ENCODE results near the gene DOCK10.
A peak's percentile ranks its signal among the peaks of the same experiment; 100 is the strongest.
"Not testable (repeated sequence)": the region's sequence is repeated elsewhere in the genome, so short reads cannot be mapped to it uniquely, and the experiment has no call there.

The DOCK10 gene

GRCh38 chr2:224931956-224932355 lies 110.3 kb downstream of the DOCK10 start:
- DNase-seq (ENCODE audit: low read depth, low spot score): no peak

GRCh38 chr2:224930990-224931389 lies 111.3 kb downstream of the DOCK10 start:
- no peak overlapping the region for H3K4me3 ChIP-seq (ENCODE audit: low read length)
- peak; percentile 71 for DNase-seq (ENCODE audit: low read depth, low spot score)

More at GRCh38 chr2:224931956-224932355, 110.3 kb downstream of the DOCK10 start:
- no peak overlapping the region for H3K4me3 ChIP-seq (ENCODE audit: low read length)

- DNase-seq (ENCODE audit: low read depth, low spot score): peak; percentile 94
- H3K4me3 ChIP-seq (ENCODE audit: low read length): peak overlapping the region; percentile 23
These were observed 112.1 kb downstream of the DOCK10 start for GRCh38 chr2:224930124-224930523.

GRCh38 chr2:224929512-224929911 lies 112.8 kb downstream of the DOCK10 start:
- no peak for DNase-seq (ENCODE audit: low read depth, low spot score)
- H3K4me3 ChIP-seq (ENCODE audit: low read length): no peak overlapping the region

GRCh38 chr2:224927646-224928173 lies 114.6 kb downstream of the DOCK10 start:
- H3K4me3 ChIP-seq (ENCODE audit: low read length): no peak overlapping the region
- peak; percentile 78 for DNase-seq (ENCODE audit: low read depth, low spot score)

- H3K4me3 ChIP-seq (ENCODE audit: low read length): no peak overlapping the region
- no peak for DNase-seq (ENCODE audit: low read depth, low spot score)
These were observed 115.3 kb downstream of the DOCK10 start for GRCh38 chr2:224927011-224927410.

- DNase-seq (ENCODE audit: low read depth, low spot score): no peak
- no peak overlapping the region for H3K4me3 ChIP-seq (ENCODE audit: low read length)
These were observed 116.5 kb downstream of the DOCK10 start for GRCh38 chr2:224925810-224926100.

GRCh38 chr2:224925061-224925809 lies 117.0 kb downstream of the DOCK10 start:
- no peak for DNase-seq (ENCODE audit: low read depth, low spot score)
- H3K4me3 ChIP-seq (ENCODE audit: low read length): no peak overlapping the region

GRCh38 chr2:224924631-224925030 lies 117.6 kb downstream of the DOCK10 start:
- DNase-seq (ENCODE audit: low read depth, low spot score): no peak
- H3K4me3 ChIP-seq (ENCODE audit: low read length): no peak overlapping the region

GRCh38 chr2:224922142-224922727 lies 120.0 kb downstream of the DOCK10 start:
- H3K4me3 ChIP-seq (ENCODE audit: low read length): no peak overlapping the region
- DNase-seq (ENCODE audit: low read depth, low spot score): no peak

GRCh38 chr2:224919472-224920110 lies 122.7 kb downstream of the DOCK10 start:
- DNase-seq (ENCODE audit: low read depth, low spot score): no peak
- no peak overlapping the region for H3K4me3 ChIP-seq (ENCODE audit: low read length)

GRCh38 chr2:224918626-224919471 lies 123.4 kb downstream of the DOCK10 start:
- DNase-seq (ENCODE audit: low read depth, low spot score): no peak
- no peak overlapping the region for H3K4me3 ChIP-seq (ENCODE audit: low read length)

GRCh38 chr2:224917246-224917645 lies 125.0 kb downstream of the DOCK10 start:
- not testable (repeated sequence) for DNase-seq (ENCODE audit: low read depth, low spot score); H3K4me3 ChIP-seq (ENCODE audit: low read length)

- DNase-seq (ENCODE audit: low read depth, low spot score): no peak
- H3K4me3 ChIP-seq (ENCODE audit: low read length): no peak overlapping the region
These were observed 127.1 kb downstream of the DOCK10 start for GRCh38 chr2:224915136-224915535.

- no peak for DNase-seq (ENCODE audit: low read depth, low spot score)
- H3K4me3 ChIP-seq (ENCODE audit: low read length): no peak overlapping the region
These were observed 131.7 kb downstream of the DOCK10 start for GRCh38 chr2:224910574-224910925.

GRCh38 chr2:224909885-224910573 lies 132.2 kb downstream of the DOCK10 start:
- DNase-seq (ENCODE audit: low read depth, low spot score): no peak
- no peak overlapping the region for H3K4me3 ChIP-seq (ENCODE audit: low read length)

- no peak overlapping the region for H3K4me3 ChIP-seq (ENCODE audit: low read length)
- DNase-seq (ENCODE audit: low read depth, low spot score): no peak
These were observed 133.4 kb downstream of the DOCK10 start for GRCh38 chr2:224908818-224909217.

GRCh38 chr2:224904381-224904780 lies 137.9 kb downstream of the DOCK10 start:
- no peak overlapping the region for H3K4me3 ChIP-seq (ENCODE audit: low read length)
- no peak for DNase-seq (ENCODE audit: low read depth, low spot score)

- no peak for DNase-seq (ENCODE audit: low read depth, low spot score)
- no peak overlapping the region for H3K4me3 ChIP-seq (ENCODE audit: low read length)
These were observed 138.6 kb downstream of the DOCK10 start for GRCh38 chr2:224903621-224904020.
